SK-N-SH treated with all-trans-retinoic acid at 6 μM for 48 hours (cell line): ENCODE measurements around the gene RNF17.

Experiments
- CREB5 ChIP-seq: fragments of 250-450 bp; sonication (Bioruptor Pico); IDR thresholded peaks from 2 replicates; pipeline ENCODE4 v1.5.1; 2020; ENCODE audit warnings: low read depth, mild to moderate bottlenecking, moderate library complexity
- ESRRG ChIP-seq: fragments of 250-450 bp; sonication (Bioruptor Pico); IDR thresholded peaks from 2 replicates; pipeline ENCODE4 v1.6.1; 2021; ENCODE audit warnings: mild to moderate bottlenecking
- GLIS3 ChIP-seq: fragments of 250-450 bp; sonication (Bioruptor Pico); IDR thresholded peaks from 2 replicates; pipeline ENCODE4 v1.5.0; 2020; ENCODE audit warnings: mild to moderate bottlenecking, moderate library complexity
- ISL1 ChIP-seq: fragments of 250-450 bp; sonication (Bioruptor Pico); IDR thresholded peaks from 2 replicates; pipeline ENCODE4 v2.1.2; 2022; ENCODE audit warnings: mild to moderate bottlenecking, moderate library complexity
- PATZ1 ChIP-seq: fragments of 250-450 bp; sonication (Bioruptor Pico); IDR thresholded peaks from 2 replicates; pipeline ENCODE4 v1.8.0; 2020; ENCODE audit warnings: mild to moderate bottlenecking, moderate library complexity, borderline replicate concordance
- RARB ChIP-seq: fragments of 250-450 bp; sonication (Bioruptor Pico); IDR thresholded peaks from 2 replicates; pipeline ENCODE4 v1.8.0; 2021; ENCODE audit warnings: mild to moderate bottlenecking, moderate library complexity
- TOX ChIP-seq: fragments of 250-450 bp; sonication (Bioruptor Pico); IDR thresholded peaks from 2 replicates; pipeline ENCODE4 v1.8.0; 2021; ENCODE audit warnings: mild to moderate bottlenecking, moderate library complexity, borderline replicate concordance
- ZFP3 ChIP-seq: fragments of 250-450 bp; sonication (Bioruptor Pico); IDR thresholded peaks from 2 replicates; pipeline ENCODE4 v1.5.0; 2020; ENCODE audit warnings: mild to moderate bottlenecking, moderate library complexity
- ZFP30 ChIP-seq: fragments of 450-650 bp; formaldehyde crosslinking; IDR thresholded peaks from 2 replicates; pipeline ENCODE4 v1.5.0; 2022; ENCODE audit warnings: mild to moderate bottlenecking, moderate library complexity

GRCh38 chr13:24834902-24835510, 71.0 kb downstream of the RNF17 start:
- TF ChIP-seq ZFP3 (CRISPR knock-in tag) = no peak
- no peak for TF ChIP-seq PATZ1 (CRISPR knock-in tag)
- TF ChIP-seq ISL1 (CRISPR knock-in tag) = no peak
- no peak for TF ChIP-seq TOX (CRISPR knock-in tag)
- TF ChIP-seq ESRRG (CRISPR knock-in tag) = no peak
- TF ChIP-seq CREB5 = no peak
- no peak for TF ChIP-seq GLIS3 (CRISPR knock-in tag)
- no peak for TF ChIP-seq ZFP30 (CRISPR knock-in tag)
- TF ChIP-seq RARB (CRISPR knock-in tag) = no peak
